CD4-positive, alpha-beta T cell treated with Interleukin-4 for 1 hour (primary cell): Measurements from ENCODE around the gene AIF1L.
A peak's percentile ranks its signal among the peaks of the same experiment; 100 is the strongest.
"Not testable (repeated sequence)": the region's sequence is repeated elsewhere in the genome, so short reads cannot be mapped to it uniquely, and the experiment has no call there.

ENCODE experiments used
- DNase-seq, 2 donors: peaks; one replicate each; pipeline ENCODE4 v3.0.0-alpha.2; 2020 to 2022

AIF1L gene

DNA sequence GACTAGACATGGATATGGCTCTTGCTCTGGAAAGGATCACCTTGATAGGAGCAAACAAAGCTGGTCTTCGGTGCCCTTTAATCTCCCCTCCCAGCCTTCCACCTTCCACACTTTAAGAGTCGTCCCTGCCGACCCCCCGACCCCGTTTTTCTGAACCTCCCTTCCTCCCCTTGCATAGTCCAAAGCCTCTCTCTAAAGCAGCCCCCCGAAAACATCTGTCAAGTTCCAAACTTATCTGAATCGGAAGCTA is 28.6 kb downstream of the AIF1L start:
- no peak for DNase-seq

DNA sequence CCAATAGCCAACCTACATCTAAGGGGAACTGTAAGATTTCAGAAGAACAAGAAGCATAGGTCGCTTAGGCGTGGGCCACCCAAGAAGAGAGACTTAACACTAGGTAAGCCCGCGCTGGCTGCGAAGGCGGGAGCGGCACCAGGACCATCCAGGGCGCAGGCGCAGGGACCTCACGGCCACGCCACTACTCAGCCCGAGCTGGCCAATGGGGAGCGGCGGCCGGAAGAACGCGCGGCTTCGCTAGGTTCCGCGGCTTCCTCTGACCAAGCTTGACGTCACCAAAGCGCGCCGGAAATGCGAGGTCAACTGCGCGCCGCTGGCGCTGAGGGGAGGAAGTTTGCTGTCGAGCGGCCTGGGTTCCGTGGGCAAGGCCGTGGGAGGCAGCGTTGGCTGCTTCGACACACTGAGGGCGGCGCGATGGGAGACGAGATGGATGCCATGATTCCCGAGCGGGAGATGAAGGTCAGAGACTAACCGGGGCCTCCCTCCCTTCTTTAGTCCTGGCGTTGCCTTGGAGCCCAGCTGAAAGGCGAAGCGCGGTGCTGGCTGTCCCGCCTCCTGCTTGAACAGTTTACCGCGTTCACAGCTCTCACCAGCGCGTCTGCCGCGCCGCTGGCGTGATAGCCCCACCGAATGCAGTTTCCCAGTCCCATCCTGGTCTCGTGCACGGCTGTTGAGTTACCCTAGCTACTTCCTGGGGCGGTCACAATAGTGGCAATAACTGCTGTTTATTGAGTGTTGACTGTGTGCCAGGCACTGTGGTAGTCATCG is 29.1 kb downstream of the AIF1L start, which contains the start of gene NUP214:
NUP214 (plus strand) TSS at position 299 of the 771 bp plus-strand sequence; CDS start at position 418, 119 bp downstream.
- peak; percentile 99 for DNase-seq

GRCh38 chr9:131126059-131126426 is 29.7 kb downstream of the AIF1L start:
- DNase-seq: no peak

- no peak for DNase-seq
These were observed 32.9 kb downstream of the AIF1L start for GRCh38 chr9:131129183-131129582.

- DNase-seq: no peak
These were observed 42.3 kb downstream of the AIF1L start for GRCh38 chr9:131138676-131139075.

GRCh38 chr9:131140112-131140511 is 43.8 kb downstream of the AIF1L start:
- DNase-seq: no peak

GRCh38 chr9:131140550-131140949 is 44.2 kb downstream of the AIF1L start:
- no peak for DNase-seq

DNA sequence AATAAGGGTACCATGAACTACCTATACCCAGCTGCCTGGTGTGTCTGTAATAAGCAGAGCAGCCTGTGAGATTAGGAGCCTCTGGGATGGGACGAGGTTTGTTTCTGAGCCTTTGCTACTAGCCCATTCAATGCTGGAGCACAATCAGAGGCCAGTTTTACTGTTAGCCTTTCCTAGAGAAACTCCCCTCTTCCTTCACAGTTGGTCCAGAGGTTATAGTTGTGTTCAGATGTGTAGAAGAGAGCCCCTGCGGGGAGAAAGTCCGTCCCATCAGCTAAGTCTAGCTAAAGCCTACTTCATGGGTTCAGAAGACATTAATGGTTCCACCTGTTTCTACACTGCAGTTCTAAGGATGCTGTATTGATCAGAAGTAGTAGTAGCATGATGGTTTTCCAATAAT is 45.8 kb downstream of the AIF1L start:
- DNase-seq: no peak

DNA sequence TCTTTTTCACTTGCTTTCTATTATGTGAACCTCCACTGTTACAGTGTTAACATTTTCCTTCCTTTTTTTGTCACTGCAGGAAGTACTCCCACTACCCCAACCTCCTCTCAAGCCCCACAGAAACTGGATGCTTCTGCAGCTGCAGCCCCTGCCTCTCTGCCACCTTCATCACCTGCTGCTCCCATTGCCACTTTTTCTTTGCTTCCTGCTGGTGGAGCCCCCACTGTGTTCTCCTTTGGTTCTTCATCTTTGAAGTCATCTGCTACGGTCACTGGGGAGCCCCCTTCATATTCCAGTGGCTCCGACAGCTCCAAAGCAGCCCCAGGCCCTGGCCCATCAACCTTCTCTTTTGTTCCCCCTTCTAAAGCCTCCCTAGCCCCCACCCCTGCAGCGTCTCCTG is 47.9 kb downstream of the AIF1L start:
- no peak for DNase-seq

DNA sequence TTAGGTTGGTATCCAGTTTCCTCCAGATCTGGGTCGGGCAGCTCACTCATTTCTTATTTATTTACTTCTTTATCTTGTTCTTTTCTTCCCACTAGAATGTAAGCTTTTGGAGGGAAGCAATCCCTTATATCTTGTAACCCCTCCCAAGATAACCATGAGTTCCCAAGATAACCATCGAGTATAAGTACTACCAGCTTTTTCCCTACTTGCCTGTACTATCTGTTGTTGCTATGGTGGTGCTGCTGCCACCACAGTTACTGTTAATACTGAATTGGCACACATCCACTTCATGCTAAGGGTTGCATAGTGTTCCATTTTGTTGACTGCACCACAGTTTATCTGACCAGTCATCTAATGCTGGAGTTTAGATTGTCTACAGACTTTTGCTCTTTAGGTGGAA is 48.9 kb downstream of the AIF1L start:
- no peak for DNase-seq

- DNase-seq: no peak
These were observed 49.9 kb downstream of the AIF1L start for GRCh38 chr9:131146186-131146585.

DNA sequence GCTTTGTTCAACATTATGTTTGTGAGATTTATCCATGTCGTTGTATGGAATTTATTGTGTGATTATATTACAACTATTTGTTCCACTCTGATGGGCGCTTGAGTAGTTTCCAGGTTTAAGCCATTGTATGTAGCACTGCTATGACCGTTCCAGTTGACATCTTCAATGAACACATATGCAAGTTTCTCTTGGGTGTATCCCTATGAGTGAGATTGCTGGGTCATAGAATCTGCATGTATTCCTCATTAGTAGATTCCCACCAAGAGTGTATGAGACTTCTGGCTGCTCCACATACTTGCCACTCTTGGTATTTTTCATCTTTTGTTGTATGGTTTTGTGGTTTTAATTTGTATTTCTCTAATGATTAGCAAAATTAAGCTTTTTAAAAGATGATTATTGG is 51.9 kb downstream of the AIF1L start:
- no peak for DNase-seq

DNA sequence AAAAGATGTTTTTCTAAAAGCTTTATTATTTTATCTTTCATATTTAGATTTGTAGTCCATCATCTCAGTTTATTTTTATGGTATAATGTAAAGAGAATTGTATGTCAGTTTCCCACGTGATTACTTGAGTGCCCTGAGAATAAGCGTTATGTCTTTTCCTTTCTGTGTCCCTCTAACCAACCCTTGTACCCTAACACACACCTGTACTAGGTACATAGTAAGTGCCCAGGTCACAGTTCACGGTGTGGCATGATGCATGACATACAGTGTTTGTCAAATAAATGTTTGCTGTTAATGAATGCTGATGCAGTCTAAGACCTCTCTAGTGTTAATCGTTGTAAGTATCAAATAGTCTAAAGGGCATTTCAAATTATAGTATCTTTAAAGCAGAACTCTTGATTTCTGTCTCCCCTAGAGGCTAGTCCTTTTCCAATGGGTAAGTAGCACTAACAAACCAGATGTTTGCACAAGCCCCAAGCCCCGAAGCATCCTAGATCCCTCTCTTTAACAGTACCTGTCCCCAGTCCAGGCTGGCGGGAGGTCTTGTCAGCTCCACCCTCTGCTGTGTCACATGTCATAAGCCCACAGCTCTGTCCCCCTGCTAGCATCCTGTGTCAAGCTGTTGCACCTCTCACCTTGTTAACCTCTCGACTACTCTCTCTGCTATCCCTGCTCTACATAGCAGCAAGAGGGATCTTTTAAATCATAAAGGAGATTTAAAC is 52.8 kb downstream of the AIF1L start:
- DNase-seq: no peak

- DNase-seq: no peak
These were observed 53.3 kb downstream of the AIF1L start for GRCh38 chr9:131149688-131150053.

DNA sequence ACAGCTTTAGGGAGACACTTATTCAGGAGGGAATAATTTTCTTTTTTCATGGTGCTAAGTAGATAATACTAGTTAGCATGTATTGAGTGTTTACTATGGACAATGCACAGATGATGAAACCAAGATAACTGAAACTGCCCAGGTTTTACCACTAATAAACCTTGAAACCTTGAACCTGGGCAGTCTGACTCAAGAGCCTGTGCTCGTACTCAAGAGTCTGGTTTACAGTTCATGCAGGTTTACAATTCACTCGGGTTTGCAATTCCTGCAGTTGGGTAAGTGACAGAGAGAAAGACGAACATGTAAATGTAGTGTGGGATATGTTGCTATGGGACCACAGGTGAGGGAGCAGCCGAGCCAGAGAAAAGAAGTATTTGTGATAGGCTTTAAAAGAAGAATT is 57.3 kb downstream of the AIF1L start:
- no peak for DNase-seq

DNA sequence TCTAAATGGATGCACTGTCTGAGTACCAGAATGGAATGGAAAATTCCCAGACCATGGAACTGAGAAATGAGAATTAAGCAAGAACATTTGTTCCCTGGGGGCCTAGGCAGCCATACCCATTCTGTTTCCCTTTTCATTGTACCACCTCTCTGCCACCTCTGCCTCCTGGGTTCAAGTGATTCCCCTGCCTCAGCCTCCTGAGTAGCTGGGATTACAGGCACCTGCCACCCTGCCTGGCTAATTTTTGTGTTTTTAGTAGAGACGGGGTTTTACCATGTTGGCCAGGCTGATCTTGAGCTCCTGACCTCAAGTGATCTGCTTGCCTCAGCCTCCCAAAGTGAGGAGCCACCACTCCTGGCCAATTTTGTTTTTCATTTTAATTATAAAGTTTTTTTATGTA is 62.3 kb downstream of the AIF1L start:
- not testable (repeated sequence) for DNase-seq

GRCh38 chr9:131160416-131161112 is 64.2 kb downstream of the AIF1L start:
- no peak for DNase-seq

- DNase-seq: no peak
These were observed 65.3 kb downstream of the AIF1L start for GRCh38 chr9:131161585-131161984.

DNA sequence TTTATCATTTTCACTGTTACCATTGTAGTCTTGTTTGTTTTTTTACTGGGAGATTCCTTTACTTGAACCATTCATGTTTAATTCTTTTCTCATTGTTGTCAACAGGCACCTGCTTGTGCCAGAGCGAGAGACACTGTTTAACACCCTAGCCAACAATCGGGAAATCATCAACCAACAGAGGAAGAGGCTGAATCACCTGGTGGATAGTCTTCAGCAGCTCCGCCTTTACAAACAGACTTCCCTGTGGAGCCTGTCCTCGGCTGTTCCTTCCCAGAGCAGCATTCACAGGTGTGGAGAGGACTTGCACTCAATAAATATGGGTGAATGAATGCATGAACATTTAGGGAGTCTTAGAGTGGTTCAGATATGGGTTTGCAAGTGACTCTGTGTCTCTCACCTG is 66.6 kb downstream of the AIF1L start:
- no peak for DNase-seq

DNA sequence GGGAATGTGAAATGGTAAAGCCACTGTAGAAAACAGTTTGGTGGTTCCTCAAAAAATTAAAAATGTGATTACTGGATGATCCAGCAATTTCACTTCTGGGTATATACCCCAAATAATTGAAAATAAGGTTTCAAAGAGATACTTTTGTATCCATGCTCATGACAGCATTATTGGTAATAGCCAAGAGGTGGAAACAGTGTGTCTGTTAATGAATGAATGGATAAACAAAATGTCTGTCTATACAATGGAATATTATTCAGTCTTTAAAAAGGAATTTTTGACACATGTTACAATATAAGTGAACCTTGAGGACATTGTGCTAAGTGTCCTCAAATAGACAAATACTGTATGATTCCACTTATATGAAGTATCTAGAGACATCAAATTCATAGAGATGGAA is 69.2 kb downstream of the AIF1L start:
- DNase-seq: no peak

DNA sequence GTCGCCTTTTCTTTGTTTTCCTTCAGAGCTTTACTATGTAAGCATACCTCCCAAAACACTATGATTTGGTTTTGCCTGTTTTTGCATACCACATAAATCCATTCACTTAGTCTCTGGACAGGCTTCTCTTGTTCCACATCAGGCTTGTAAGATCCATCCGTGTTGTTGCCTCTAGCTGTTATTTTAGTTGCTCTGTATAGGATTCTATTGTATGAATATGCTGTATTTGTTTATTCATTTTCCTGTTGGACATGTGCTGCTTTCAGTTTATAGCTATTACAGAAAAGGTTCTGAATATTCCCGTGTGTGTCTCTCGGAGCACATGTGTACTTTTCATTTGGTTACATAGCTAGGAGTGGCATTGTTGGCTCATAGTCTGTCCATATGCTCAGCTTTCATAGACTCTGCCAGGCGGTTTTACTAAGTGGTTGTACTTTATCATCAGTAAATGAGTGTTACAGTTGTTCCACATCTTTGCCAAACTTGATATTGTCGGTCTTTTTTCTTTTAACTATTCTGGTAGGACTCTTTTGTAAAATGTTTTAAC is 70.9 kb downstream of the AIF1L start:
- no peak for DNase-seq

DNA sequence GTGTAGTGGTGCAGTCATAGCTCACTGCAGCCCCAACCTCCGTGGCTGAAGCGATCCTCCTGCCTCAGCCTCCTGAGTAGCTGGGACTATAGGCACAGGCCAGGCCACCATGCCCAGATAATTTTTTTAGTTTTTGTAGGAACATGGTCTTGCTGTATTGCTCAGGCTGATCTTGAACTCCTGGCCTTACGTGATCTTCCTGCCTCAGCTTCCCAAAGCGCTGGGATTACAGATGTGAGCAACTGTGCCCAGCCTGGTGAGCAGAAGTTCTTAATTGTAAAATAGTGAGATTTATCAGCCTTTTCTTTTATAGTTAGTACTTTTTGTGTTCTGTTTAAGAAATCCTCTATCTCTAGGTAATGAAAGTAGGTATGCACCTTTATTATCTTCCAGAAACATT is 71.6 kb downstream of the AIF1L start:
- DNase-seq: no peak

DNA sequence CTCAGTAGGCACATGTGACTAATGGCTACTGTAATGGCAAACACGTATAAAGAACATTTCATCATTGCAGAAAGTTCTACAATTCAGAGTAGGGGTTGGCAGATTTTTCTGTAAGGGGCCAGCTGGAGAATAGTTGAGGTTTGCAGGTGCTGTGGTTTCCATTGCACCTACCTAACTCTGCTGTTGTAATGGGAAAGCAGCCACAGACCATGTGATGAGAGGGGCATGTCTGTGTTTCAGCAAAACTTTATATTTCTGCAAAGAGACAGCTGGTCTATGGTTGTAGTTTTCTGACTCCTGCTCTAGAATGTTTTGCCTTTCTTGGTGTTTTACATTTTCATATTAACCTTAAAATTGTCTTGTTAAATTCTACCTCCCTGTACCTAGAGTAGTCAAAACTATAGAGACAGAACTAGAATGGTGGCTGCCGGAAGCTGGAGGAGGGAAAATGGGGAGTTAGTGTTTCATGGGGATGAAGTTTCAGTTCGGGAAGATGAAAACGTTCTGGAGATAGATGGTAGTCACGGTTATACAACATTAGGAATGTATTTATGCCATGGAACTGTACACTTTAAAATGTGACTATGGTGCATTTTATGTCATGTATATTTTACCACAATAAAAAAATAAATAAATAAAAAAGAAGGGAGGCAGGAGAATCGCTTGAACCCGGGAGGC is 73.4 kb downstream of the AIF1L start:
- DNase-seq: no peak
